ENCODE data around the gene IFITM2.
"Not testable (repeated sequence)": the region's sequence is repeated elsewhere in the genome, so short reads cannot be mapped to it uniquely, and the experiment has no call there.

IFITM2 gene

DNA sequence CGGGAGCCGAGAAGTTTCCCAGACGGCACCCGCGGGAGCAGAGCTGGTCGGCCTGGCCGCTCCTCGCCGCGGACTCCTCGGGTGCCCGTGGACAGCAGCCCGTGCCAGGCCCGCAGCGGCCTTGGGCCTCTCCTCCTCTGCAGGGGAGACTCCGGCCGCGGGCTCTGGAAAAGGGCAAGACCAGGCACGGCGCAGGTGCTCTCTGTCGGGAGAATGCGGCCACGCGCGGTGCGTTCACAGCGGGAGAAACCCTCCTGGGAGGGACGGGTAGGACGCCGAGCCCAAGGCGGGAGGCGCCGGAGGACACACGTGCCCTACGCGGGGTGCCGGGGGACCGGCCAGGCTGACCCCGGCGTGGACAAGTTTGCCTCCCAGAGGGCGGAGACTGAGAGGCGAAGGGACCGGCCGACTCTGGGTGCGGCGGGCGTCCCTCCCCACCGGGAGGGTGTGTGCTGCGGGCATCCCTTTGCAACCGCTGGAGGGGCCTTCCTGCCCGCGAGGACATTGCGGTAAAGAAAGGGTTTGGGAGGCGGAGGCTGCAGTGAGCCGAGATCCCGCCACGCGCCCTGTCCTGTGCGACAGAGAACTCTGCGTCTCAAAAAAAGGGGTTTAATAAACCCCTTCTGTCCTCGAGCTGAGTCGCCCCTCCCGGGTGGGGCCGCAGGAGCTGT, 8.6 kb downstream of the IFITM2 start:
- Mint-ChIP-seq H3K27me3 (no peaks in the 10 kb centered on the region), H3K9me3 (no peaks in the 10 kb centered on the region), H3K4me3 (no peak overlapping the region), H3K36me3 (no peaks in the 10 kb centered on the region), H3K4me1 (peaks cover 28% of the 10 kb centered on the region), H3K27ac (no peak overlapping the region)
- DNase-seq (ENCODE audit: low spot score in 2 of 2) (no peak), ATAC-seq (ENCODE audit: low read depth) (no peak)

DNA sequence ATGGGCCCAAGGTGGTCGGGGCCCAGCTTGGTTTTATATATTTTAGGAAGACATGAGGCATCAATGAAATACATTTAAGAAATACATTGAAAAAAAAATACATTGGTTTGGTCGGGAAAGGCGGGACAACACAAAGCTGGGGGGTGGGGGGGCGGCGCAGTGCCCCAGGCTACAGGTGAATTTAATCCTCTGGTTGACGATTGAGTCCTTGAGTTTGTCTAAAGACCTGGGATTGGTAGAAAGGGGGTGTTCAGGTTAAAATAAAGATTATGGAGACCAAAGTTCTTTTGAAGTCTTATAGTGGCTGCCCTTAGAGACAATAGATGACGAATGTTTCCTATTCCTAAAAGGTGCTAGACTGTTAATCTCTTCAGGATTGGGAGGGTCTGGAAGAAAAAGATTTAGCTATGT, 9.3 kb downstream of the IFITM2 start:
- Mint-ChIP-seq H3K4me1 (peaks cover 28% of the 10 kb centered on the region), H3K4me3 (peak overlapping the region; percentile 9)

DNA sequence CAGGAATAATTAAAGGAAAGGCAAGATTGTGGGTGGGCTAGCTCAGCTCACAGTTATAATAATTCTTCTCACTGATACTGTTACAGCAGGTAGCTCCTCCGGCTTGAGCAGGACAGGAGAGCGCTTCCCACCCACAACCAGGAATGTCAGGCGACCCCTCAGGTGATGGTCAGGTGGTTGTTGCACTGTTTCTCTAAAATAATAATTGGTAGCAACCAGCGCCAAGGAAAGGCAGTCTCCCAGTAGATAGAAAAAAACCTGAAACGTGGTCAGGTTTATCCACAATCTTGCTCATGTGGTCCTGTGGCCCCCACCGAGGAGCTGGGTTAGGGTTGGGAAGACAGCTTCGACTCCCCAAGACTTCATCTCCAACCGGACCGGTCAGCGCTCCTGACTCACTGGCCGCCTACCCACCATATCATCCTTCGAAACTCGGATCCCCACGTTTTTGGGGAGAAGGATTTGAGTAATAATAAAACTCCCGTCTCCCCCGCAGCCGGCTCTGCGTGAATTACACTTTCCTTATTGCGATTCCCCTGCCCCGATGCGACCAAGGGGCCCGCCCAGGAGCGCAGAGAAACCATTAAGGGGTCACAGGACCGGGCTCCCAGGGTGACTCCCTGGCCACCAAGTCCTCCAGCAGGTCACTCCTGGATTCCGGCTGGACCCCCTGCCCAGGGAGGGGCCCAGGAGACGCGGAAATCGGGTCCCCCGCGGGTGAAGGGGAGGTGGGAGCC, 10.2 kb downstream of the IFITM2 start:
- not testable (repeated sequence) for DNase-seq (ENCODE audit: low spot score in 2 of 2); H3K9me3 Mint-ChIP-seq; H3K27me3 Mint-ChIP-seq; H3K36me3 Mint-ChIP-seq; ATAC-seq (ENCODE audit: low read depth)
- peaks cover 27% of the 10 kb centered on the region for H3K4me1 Mint-ChIP-seq
- peak overlapping the region; percentile 17 for H3K27ac Mint-ChIP-seq
- H3K4me3 Mint-ChIP-seq = peak overlapping the region; percentile 63

More for the DNA sequence above, 9.3 kb downstream of the IFITM2 start:
- no peaks in the 10 kb centered on the region for H3K36me3 Mint-ChIP-seq
- DNase-seq (ENCODE audit: low spot score in 2 of 2) = no peak
- peak overlapping the region; percentile 17 for H3K27ac Mint-ChIP-seq
- H3K9me3 Mint-ChIP-seq = no peaks in the 10 kb centered on the region
- no peak for ATAC-seq (ENCODE audit: low read depth)
- no peaks in the 10 kb centered on the region for H3K27me3 Mint-ChIP-seq

DNA sequence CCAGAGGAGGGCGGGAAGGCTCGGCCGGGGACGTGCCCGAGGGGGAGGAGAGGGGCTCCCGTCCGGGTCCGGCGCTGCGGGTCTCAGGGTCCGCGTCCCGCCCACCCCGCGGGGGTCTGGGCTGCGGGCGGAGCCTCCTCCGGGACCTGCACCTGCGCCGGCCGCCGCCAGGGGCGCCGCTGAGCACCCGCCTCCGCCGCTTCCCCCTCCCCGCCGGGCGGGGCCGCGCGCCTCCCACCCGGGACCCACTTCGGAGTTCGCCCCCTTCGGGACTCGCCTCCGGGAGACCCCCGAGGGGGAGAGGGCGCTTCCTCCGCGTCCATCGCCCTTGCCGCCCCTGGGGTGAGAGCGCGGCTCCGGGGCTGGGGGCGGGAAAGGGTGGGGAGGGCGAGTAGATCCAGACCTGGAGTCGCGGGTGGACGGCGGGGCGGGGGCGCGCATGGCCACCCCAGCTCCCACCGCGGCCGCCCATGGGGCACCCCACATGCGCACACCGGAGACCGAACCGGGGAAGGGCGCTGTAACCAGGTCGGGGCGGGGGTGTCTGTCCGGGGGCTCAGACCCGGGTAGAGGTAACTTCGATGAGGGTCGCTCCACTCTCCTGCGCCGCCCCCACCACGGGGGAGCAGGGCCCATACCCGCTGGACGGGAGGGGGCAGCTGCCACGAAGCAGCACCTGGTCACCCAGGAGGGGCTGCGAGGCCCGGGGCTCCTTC, 10.9 kb downstream of the IFITM2 start:
- H3K4me3 Mint-ChIP-seq; H3K36me3 Mint-ChIP-seq; H3K9me3 Mint-ChIP-seq; DNase-seq (ENCODE audit: low spot score in 2 of 2); H3K27me3 Mint-ChIP-seq; H3K27ac Mint-ChIP-seq: not testable (repeated sequence)
- peaks cover 21% of the 10 kb centered on the region for H3K4me1 Mint-ChIP-seq
- ATAC-seq (ENCODE audit: low read depth) = peak; percentile 61

DNA sequence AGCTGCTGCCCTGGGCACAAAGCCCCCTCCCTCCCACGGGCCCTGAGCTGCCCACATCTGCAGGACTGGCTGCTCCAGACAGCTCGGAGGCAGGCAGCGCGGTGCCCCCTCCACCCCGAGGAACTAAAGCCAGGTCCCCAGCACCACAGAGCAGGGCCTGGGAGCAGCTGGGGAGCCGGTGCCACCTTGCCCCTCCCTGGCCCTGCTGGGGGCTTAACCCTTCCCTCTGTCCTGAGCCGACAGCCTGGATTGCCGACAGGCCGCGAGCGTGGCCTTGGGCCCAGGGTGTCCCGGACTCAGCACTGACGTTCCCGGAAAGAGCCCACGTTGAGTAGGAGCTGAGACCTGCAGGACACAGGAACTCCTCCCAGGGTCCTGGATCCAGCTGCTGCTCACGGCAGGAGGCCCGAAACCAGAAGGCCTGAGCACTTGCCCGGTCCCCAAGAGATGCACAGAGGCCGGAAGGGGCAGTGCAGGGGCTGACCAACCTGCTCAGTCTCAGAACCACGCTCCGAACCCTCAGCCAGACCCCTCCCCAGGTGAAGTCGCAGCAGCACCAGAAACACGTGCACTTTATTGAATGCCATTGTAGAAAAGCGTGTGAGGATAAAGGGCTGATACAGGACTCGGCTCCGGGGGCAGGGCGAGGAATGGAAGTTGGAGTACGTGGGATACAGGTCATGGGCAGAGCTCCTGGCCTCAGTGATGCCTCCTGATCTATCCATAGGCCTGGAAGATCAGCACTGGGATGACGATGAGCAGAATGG, 11.7 kb downstream of the IFITM2 start:
- H3K27me3 Mint-ChIP-seq; H3K27ac Mint-ChIP-seq; H3K9me3 Mint-ChIP-seq; ATAC-seq (ENCODE audit: low read depth); DNase-seq (ENCODE audit: low spot score in 2 of 2); H3K36me3 Mint-ChIP-seq: not testable (repeated sequence)
- peaks cover 16% of the 10 kb centered on the region for H3K4me1 Mint-ChIP-seq
- H3K4me3 Mint-ChIP-seq = peak overlapping the region; percentile 73

DNA sequence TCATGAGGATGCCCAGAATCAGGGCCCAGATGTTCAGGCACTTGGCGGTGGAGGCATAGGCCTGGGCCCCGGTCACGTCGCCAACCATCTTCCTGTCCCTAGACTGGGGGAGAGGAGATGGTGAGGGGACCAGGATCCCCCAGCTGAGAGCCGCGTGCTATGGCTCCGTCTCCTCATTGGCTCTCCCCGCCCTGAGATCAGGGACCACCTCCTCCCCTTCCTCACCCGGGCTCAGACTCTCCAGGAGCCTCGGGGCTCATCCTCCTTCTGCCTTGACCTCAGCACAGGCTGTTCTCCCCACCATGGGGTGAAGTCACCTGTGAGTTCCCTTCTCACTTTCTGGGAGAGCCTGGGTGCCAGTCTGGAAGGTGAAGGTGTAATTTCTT, 12.3 kb downstream of the IFITM2 start:
- not testable (repeated sequence) for DNase-seq (ENCODE audit: low spot score in 2 of 2); H3K9me3 Mint-ChIP-seq; H3K36me3 Mint-ChIP-seq; ATAC-seq (ENCODE audit: low read depth); H3K27me3 Mint-ChIP-seq; H3K27ac Mint-ChIP-seq
- Mint-ChIP-seq H3K4me1 (peaks cover 13% of the 10 kb centered on the region), H3K4me3 (peak overlapping the region; percentile 73)

DNA sequence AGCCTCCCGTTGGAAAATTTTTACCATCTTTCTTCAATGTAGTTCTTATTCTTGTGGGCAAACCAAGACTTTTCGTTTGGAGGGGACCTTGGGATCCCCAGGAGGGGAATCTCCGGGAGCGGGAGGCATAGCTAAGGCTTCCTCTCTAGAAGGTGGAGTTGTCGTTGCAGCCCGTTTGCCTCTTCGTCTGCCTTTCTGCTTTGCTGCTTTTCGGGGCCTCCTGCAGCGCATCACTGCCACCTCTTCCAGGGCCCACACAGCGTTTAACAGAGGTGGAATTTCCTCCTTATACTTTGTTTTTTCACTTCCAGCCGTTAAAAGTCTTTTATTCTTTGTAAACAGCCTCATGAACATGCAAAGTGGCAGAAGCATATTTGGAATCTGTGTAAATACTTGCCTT, 16.5 kb downstream of the IFITM2 start:
- Mint-ChIP-seq H3K4me3 (no peak overlapping the region), H3K9me3 (no peaks in the 10 kb centered on the region), H3K36me3 (no peaks in the 10 kb centered on the region), H3K27ac (no peak overlapping the region), H3K27me3 (no peaks in the 10 kb centered on the region), H3K4me1 (peaks cover 23% of the 10 kb centered on the region)
- ATAC-seq (ENCODE audit: low read depth) (no peak), DNase-seq (ENCODE audit: low spot score in 2 of 2) (no peak)

DNA sequence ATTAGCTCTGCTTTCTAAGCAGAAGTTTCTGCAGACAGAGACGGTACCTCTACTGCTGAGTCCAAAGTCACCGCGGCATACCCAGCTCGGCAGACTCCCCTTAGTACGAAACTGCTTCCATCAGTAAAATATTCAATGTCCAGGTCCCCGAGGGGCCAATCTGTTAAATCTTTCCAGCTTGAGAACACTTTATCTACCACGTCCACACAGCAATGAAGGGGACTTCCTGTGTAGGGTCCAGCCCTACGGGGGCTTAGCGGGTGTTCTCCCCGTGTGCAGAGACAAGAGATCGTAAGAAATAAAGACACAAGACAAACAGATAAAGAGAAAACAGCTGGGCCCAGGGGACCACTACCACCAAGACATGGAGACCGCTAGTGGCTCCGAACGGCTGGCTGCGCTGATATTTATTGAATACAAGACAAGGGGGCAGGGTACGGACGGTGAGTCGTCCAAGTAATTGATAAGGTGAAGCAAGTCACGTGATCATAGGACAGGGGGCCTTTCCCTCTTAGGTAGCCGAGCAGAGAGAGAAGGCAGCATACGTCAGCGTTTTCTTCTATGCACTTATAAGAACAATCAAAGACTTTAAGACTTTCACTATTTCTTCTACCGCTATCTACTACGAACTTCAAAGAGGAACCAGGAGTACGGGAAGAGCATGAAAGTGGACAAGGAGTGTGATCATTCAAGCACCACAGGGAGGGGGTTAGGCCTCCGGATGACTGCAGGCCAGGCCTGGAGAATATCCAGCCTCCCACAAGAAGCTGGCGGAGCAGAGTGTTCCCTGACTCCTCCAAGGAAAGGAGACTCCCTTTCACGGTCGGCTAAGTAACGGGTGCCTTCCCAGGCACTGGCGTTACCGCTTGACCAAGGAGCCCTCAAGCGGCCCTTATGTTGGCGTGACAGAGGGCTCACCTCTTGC, 17.2 kb downstream of the IFITM2 start:
- H3K27me3 Mint-ChIP-seq; ATAC-seq (ENCODE audit: low read depth); H3K36me3 Mint-ChIP-seq; H3K4me3 Mint-ChIP-seq; H3K9me3 Mint-ChIP-seq; DNase-seq (ENCODE audit: low spot score in 2 of 2); H3K27ac Mint-ChIP-seq: not testable (repeated sequence)
- H3K4me1 Mint-ChIP-seq = peaks cover 24% of the 10 kb centered on the region

DNA sequence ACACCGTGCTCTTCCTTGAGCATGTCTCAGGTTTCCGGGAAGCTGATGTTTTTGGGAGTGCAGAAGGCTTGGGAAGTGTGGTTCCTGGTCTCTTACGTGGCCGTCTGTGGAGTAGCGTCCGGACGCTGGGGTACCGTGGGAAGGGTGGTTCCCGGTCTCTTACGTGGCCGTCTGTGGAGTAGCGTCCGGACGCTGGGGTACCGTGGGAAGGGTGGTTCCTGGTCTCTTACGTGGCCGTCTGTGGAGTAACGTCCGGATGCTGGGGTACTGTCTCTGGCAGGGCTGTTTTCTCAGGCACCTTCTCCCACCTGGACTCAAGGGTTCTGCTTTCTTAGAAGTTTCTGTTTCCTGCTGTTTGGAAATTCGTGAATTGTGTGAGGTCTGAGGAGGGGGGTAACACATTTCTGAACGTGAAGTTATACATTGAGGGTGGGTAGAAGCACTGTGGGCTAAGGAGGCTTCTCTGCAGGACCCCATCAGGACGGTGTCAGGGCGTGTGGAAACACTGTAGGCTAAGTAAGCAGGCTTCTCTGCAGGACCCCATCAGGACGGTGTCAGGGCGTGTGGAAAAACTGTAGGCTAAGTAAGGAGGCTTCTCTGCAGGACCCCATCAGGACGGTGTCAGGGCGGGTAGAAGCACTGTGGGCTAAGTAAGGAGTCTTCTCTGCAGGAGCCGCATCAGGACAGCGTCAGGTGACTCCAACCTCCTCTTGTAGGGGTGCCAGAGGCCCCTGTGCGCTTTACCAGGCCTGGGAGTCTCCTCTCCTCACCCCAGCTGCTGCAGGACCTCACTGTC, 18.4 kb downstream of the IFITM2 start:
- peak overlapping the region; percentile 92 for H3K27ac Mint-ChIP-seq
- peaks cover 24% of the 10 kb centered on the region for H3K4me1 Mint-ChIP-seq
- ATAC-seq (ENCODE audit: low read depth) (no peak), DNase-seq (ENCODE audit: low spot score in 2 of 2) (no peak)
- peak overlapping the region; percentile 62 for H3K4me3 Mint-ChIP-seq
- no peaks in the 10 kb centered on the region for H3K9me3 Mint-ChIP-seq
- H3K36me3 Mint-ChIP-seq = no peaks in the 10 kb centered on the region
- no peaks in the 10 kb centered on the region for H3K27me3 Mint-ChIP-seq

DNA sequence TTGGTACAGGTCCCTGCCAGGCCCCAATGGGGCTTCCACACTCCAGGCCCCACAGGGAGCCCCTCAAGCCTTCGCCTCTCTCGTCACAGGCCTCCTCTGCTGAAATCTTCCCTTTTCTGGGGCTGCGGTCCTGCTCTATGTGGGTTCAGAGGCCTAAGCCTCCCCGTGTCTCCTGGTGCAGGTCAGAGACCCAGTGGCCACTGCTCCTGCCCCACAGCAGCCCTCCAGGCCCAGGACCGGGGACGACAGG, 18.9 kb downstream of the IFITM2 start:
- Mint-ChIP-seq H3K27ac (peak overlapping the region; percentile 92), H3K27me3 (no peaks in the 10 kb centered on the region), H3K9me3 (no peaks in the 10 kb centered on the region), H3K36me3 (no peaks in the 10 kb centered on the region), H3K4me1 (peaks cover 29% of the 10 kb centered on the region), H3K4me3 (peak overlapping the region; percentile 62)
- ATAC-seq (ENCODE audit: low read depth) (peak; percentile 9), DNase-seq (ENCODE audit: low spot score in 2 of 2) (no peak)

DNA sequence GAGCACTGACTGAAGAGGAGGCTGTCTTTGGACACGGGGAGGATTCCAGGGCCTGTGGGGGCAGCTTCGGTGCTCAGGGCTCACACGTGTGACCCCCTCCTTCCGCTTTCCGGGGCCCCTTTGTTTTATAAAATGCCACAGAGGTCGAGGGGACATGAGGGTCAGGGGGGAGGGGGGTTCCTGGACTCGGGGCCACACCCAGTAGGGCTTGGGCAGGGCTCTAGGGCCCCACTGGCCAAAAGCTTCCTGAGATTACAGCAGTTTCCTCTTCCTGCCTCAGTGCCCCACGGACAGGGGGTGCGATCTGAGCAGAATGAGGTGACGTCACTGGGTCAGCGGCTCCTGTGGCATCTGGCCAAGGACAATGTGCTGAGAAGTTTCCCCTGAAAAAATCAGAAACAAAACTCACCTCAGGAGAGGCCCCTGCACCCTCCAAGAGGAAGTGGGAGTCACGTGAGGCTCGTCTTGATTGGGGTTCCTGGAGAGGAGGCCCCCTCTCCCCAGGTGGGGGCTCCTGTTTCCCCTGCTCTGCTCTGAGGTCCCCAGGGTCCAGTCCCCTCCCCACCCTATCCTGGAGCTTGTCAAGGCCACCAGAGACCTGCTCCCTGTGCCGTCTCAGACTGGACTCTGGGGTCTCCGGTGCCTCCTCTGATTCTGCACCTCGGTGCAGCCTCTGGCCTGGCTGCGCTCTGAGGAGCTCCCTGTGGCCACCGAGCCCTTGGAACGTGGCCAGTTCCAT, 19.4 kb downstream of the IFITM2 start:
- peak; percentile 80 for ATAC-seq (ENCODE audit: low read depth)
- Mint-ChIP-seq H3K27me3 (no peaks in the 10 kb centered on the region), H3K9me3 (no peaks in the 10 kb centered on the region), H3K36me3 (no peaks in the 10 kb centered on the region), H3K27ac (peak overlapping the region; percentile 92), H3K4me3 (peak overlapping the region; percentile 67), H3K4me1 (peaks cover 29% of the 10 kb centered on the region)
- peak in 1 of 2 donors; percentile 48 for DNase-seq (ENCODE audit: low spot score in 2 of 2)

DNA sequence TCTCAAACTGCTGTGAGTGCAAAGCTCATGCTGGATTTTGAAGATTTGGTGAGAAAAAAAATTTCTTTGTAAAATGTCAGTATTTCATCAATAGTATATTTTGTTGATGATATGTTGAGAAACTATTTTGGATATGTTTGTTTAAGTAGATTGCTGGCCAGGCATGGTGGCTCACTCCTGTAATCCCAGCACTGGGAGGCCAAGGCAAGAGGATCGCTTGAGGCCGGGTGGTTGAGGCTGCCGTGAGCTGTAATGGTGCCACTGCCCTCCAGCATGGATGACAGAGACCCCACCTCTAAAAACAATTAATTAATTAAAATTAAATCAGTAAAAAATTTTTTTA, 19.9 kb downstream of the IFITM2 start:
- H3K9me3 Mint-ChIP-seq = no peaks in the 10 kb centered on the region
- peak overlapping the region; percentile 67 for H3K4me3 Mint-ChIP-seq
- no peaks in the 10 kb centered on the region for H3K27me3 Mint-ChIP-seq
- ATAC-seq (ENCODE audit: low read depth) = no peak
- peaks cover 29% of the 10 kb centered on the region for H3K4me1 Mint-ChIP-seq
- H3K36me3 Mint-ChIP-seq = no peaks in the 10 kb centered on the region
- peak overlapping the region; percentile 92 for H3K27ac Mint-ChIP-seq
- DNase-seq (ENCODE audit: low spot score in 2 of 2) = no peak
